HG03442 (cell line): ENCODE measurements around the gene MRPS11.
"Not testable (repeated sequence)": the region's sequence is repeated elsewhere in the genome, so short reads cannot be mapped to it uniquely, and the experiment has no call there.

ENCODE experiments used
- ATAC-seq: cut with Tn5 transposase; IDR thresholded peaks from one replicate; pipeline ENCODE4 v1.9.1; 2021; ENCODE audit warnings: mild to moderate bottlenecking, moderate library complexity; ENCODE audit not compliant: unreplicated experiment

The MRPS11 gene

GRCh38 chr15:88489321-88489720 lies 21.8 kb downstream of the MRPS11 start:
- no peak for ATAC-seq

DNA sequence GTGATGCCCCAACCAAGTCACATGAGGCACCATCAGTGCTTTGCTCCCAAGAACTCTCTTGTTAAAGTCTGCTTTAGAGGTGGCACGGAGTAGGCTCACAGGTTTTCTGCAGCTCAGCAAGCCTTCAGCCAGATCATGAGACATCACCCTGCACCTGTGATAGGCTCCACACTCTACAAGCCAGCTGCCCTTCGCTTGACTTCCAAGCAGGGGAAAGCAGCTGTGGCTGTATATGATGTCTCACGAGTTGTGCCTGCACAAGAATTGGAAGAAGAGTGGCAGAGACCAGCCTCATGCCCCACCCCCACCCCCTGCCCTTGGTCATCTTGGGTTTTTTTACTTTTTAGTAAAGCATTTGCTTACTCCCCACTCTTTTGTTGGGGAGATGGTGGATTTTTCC lies 22.5 kb downstream of the MRPS11 start:
- ATAC-seq = no peak

DNA sequence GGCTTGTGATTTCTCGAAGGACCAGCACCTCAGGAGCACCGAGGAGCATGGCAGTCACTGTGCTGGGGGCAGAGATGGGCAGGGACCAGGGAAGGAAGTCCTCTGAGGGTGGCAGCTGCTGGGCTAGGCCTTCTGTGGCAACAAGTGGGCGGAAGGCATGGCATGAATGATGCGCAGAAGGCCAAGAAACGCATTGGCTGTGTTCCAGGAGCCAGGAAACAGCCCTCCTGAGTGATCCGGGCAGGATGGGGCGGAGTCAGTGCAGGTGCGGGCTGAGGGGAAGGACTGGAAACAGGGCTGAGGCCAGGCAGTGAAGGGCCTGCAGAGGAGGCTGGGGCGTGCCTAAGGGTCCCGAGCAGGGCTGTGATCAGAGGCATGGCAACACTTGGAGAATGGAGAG lies 23.6 kb downstream of the MRPS11 start:
- no peak for ATAC-seq

- no peak for ATAC-seq
These were observed 26.3 kb downstream of the MRPS11 start for GRCh38 chr15:88493844-88494243.

DNA sequence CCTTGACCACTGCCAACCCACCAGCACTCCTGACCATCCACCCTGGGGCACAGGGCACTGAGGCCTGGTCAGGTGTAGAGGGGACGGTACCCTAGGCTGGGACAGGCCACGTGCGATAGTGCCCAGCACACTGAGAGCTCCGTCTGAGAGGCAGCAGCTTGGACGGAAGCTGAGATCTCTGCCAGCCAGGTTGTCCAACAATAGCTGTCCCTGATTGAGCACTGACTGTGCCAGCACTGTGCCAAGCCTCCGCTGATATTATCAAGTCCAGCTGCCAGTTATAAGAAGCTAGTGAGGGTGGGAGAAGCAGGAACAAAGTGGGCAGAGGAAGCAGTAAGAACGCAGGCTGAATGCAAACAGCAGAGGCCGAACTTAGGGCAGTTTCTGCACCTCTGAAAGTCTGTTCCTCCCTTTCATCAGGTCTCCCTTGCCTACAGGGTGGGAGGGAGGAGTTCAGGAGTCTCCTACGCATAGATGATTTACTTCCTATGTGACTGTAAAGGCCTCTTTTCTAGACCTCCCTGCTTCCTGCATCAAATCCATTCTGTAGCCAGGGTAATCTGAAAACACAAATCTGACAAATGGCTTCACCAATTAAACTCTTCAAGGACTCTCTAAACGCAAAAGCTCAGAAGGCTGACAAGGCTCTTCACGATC lies 29.7 kb downstream of the MRPS11 start:
- no peak for ATAC-seq

- no peak for ATAC-seq
These were observed 31.5 kb downstream of the MRPS11 start for GRCh38 chr15:88498996-88499395.

GRCh38 chr15:88504445-88504844 lies 36.9 kb downstream of the MRPS11 start:
- no peak for ATAC-seq

- ATAC-seq = no peak
These were observed 38.2 kb downstream of the MRPS11 start for GRCh38 chr15:88505721-88506120.

DNA sequence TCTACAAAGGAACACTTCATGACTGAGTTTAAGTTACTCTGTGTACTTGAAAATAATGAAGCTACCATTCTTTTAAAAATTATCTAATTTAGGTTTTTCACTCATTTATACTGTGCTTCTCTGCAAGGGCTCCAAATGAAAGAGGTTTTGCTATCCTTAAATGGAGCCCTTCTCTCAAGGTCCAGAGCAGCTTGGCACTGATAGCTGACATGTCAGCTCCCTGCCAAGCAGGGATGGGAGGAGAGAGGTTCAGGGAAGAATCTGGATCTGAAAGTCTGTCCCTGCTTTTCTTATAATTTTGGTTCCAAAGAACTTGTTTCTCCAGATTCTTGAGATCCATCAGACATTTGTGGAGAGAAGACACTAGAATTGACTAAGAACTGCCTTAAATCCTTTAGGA lies 39.1 kb downstream of the MRPS11 start:
- no peak for ATAC-seq

DNA sequence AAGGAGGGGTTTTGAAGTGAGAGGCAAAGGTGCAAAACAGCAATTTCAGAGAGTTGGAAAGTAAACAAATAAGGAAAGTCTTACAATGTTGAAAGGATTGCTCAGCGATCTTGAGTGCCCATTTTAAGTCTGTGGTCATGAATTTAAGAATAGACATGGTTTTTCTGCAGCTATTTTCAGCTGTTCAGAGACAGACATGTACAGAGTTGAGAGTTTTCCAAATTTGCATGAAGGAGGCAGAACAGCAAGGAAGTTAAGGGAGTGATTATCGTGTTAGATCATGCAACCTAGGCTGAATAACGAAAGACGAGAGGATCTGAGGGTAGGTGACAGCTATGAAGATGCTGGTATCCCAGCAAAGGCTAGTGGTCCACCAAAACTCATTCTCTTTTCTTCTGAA lies 41.8 kb downstream of the MRPS11 start:
- peak; percentile 56 for ATAC-seq

- peak; percentile 50 for ATAC-seq
These were observed 42.5 kb downstream of the MRPS11 start for GRCh38 chr15:88509964-88510363.

DNA sequence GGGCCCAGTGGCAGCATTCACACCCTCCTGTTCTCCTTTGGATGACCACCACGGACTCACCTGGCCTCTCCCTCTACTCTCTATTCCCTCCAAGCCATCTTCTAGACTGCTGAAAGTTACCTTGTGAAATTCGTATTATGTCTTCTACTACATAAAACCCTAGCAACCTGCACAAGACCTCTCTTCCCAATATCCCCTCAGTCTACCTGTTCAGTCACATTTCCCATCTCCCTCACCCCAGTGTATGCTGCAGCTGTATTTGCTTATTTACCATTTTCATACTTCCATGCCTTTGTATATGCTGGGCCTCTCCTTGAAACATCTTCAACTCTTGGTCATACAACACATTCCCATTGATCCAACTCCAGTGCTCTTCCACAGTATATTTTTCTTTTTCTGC lies 43.7 kb downstream of the MRPS11 start:
- ATAC-seq = no peak

- ATAC-seq = no peak
These were observed 44.6 kb downstream of the MRPS11 start for GRCh38 chr15:88512078-88512477.

GRCh38 chr15:88512601-88513000 lies 45.1 kb downstream of the MRPS11 start:
- no peak for ATAC-seq

GRCh38 chr15:88513195-88513594 lies 45.7 kb downstream of the MRPS11 start:
- ATAC-seq = no peak

DNA sequence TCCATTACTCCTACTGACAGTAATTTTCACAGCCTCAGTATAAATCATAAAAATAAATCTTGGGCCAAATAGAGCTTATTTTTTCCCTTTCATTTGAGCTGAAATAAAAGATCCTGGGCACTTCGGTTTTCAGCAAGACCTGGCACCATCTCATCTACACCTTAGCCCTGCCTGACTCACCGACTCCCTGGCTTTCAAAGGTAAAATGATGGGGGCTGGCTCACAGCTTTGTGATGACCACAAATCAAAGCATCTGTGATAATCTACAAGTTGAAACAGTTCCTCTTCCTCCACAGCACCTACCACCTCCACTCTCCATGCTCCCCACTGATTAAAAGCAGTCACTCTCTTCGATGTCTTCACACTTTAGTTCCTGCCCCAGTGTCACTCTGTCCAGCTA lies 51.4 kb downstream of the MRPS11 start:
- no peak for ATAC-seq

GRCh38 chr15:88524094-88524493 lies 56.6 kb downstream of the MRPS11 start:
- not testable (repeated sequence) for ATAC-seq

DNA sequence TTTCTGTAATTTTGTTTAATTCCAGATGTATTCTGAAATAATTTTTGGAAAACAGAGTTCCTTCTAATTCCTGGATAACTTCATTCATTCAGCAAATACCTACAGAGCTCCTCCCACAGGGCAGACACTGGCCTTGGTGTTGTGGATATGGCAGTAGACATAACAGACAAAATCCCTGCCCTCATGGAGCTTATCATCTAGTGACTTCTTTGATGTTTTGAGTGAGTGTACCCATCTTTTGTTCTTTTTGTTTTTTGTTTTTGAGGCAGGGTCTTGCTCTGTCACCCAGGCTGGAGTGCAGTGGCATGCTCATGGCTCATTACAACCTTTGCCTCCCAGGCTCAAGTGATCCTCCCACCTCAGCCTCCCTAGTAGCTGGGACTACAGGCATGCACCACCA lies 57.9 kb downstream of the MRPS11 start:
- no peak for ATAC-seq

DNA sequence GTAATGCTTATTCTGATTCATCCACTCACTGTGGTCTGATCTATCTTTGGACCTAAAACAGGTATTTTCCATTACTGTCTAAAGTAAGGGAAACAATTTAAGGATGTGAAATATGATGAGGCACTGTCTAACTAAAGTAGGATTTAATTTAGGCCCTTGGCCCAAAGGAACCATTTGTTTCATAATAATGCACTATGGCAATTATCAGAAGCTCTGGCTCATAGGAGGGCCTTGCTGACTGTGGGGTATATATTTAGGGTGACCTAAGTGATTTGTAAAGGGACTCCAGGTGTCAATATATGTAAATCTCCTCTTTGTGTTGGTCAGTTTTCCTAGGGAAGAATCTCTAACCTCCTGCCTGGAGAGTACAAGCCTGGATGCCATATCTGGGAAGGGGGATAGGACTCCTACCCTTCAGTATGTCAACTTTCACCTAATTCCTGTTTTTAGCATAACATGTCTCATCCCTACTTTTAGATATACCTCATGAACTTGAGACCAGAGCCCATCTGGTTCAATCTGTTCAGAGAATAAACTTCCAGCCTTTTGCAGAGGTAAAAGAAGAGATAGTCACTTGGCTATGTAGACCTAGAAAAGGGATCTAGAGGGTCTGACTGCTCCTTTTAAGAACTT lies 58.9 kb downstream of the MRPS11 start:
- no peak for ATAC-seq

DNA sequence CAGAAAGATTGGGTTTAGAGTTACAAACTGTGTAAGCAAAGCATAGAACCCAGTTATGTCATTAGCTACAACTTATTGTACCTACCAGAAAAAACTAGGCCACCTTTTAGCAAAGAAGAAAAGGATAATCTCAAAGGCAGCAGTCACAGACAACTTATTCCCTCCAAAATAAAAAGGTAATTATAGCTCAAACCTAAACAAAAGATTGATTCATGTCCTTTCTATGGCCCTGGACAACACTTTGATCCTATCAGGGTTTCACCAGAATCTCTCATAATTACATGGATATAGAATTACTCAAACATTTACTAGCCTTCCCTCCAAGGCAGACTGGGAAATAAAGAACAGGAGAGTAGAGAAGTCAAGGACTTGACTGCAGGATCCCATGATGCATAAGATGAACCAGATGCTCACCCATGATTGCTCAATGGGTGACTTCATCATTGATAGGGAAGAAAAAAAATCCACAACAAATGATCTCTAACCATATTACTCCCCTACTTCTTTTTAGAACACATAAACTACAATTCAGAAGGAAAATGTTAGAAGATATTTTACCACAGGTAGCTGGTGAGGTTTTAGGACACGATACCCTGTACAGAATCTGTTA lies 61.6 kb downstream of the MRPS11 start:
- no peak for ATAC-seq
